GM12873 (cell line): Measurements from ENCODE around the gene IFRD1.
A peak's percentile ranks its signal among the peaks of the same experiment; 100 is the strongest.

ENCODE experiments used
- CTCF ChIP-seq: IDR thresholded peaks from 2 replicates; pipeline ENCODE4 v1.5.1; 2012; ENCODE audit warnings: low read depth, mild to moderate bottlenecking, moderate library complexity, low read length, control low read depth; ENCODE audit not compliant: insufficient read depth; ENCODE audit errors: missing control alignments

The IFRD1 gene

GRCh38 chr7:112446431-112446830 is 3.8 kb upstream of the IFRD1 start:
- no peak for TF ChIP-seq CTCF

DNA sequence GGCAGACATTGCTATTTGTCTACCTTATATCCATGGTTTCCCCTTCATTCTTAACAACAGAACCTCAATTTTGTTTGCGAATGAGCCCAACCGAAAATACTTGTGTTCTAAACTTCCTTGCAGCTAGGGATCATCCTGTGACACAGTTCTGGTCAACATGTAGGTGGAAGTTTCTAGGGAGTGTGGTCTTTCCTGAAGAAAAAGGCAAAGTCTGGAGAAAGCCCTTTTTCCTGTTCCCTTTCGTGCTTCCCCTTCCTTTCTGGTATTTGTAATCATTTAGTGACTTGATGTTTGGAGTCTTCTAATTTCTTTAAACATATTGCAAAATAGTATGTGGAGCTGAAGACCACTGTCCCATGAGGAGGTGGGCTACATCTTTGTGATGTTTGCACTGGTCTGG is 2.9 kb upstream of the IFRD1 start:
- TF ChIP-seq CTCF, result no peak

- no peak for TF ChIP-seq CTCF
Measured at GRCh38 chr7:112448381-112448780, 1.9 kb upstream of the IFRD1 start.

DNA sequence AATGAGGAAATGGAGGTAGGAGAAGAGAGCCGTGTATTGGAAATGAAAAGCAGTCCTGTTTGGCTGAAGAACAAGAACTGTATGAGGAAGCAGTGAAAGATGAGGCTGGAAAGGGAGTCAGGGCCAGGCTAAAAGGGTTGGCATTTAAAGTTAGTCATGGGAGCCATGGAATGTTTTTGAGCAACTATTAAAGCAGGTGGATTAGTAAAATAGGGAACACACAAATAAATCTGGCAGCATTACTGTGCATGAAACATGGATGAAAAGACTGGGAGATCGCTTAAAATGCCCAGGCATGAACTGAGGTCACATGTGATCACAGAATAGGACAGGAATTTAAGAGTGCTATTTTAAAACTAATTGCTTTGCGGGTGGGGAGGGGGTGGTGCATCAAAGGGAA is 1.4 kb upstream of the IFRD1 start:
- TF ChIP-seq CTCF, result no peak

DNA sequence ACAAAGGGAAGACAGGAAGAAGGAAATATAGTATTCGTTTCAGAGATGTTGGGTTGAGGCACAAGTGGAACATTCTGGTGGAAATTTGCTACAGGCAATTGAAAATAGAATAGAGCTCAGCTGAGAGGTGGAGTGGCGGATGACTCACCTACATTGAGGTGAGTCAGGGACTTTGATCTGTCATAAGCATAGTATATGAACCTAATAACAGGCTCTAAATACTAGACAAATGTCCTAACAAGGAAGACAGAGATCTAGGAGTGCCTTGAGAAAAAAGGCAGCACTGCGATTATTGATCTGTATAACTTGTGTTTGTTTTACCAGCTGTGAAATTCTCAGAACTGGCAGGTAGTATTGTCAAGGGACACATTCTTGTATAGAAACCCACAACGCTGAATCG is 907 bp upstream of the IFRD1 start:
- TF ChIP-seq CTCF, result no peak

GRCh38 chr7:112450807-112451761 is 824 bp downstream of the IFRD1 start:
- TF ChIP-seq CTCF, result no peak

DNA sequence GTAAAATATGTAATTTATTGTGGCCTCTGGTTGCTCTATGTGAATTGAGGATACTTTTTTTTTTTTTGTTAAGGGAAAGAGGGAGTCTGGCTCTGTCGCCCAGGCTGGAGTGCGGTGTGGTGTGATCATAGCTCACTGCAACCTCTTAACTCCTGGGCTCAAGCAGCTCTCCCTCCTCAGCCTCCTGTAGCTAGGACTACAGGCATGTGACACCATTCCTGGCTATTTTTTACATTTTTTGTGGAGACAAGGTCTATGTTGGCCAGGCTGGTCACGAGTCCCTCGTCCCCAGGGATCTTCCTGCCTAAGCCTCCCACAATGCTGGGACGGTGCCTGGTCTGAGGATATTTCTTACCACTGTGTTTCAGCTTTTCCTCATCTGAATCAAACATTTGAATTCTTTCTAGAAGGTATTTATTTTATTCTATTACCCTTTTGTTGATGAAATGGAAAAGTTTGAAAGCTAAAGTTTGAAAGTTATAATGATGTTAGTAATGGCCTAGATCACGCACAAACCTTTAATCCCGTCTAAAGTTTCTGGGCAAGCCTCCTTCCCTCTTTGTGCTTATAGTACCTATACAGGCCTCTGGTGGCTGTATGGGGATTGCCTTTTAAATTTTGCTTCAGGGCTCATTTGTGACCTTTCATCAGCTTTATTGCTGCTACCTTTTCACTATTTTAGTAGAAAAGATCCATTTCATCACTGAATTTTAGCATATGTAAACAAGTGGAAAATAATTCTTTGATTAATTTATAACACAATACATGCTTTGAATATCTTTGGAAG is 2.0 kb downstream of the IFRD1 start:
- peak; percentile 40 for TF ChIP-seq CTCF
